IMR-90 (cell line): ENCODE data around the gene FBLN7. TPM values are rescaled to one million over a fixed set of nuclear protein-coding genes. Genes with fewer than 3 reads are reported as not detected.

Source experiments
- ATAC-seq: fragments of 200-7000 bp; cut with Tn5 transposase; 2 replicates; pipeline ENCODE4 v1.9.1; 2020; ENCODE audit warnings: low read depth, mild to moderate bottlenecking, moderate library complexity
- BruUV-seq: library from RNA; stranded (reverse); fragments of 400-500 nt; replicated peaks from 2 replicates; lab custom pipeline; 2021; lab: Mats Ljungman, UMichigan
- CTCF ChIA-PET: fragments of 300-600 bp; formaldehyde crosslinking; extraction: SDS; loops from one replicate; lab custom pipeline; 2021; ENCODE audit warnings: antibody characterized with exemption; lab: Yijun Ruan, JAX
- POLR2A ChIA-PET: fragments of 300-600 bp; sonication (Branson Sonifier 250); formaldehyde crosslinking; loops from one replicate; lab custom pipeline; 2022; ENCODE audit warnings: antibody characterized with exemption; ENCODE audit not compliant: unreplicated experiment; lab: Charles Lee
- DNase-seq: peaks from one replicate; pipeline ENCODE4 v3.0.0; 2013
- H2AFZ ChIP-seq: replicated peaks from 2 replicates; pipeline ENCODE3; 2013; ENCODE audit warnings: low read length, mild to moderate bottlenecking; ENCODE audit not compliant: poor library complexity
- H2AK5ac ChIP-seq: 2 replicates; pipeline ENCODE4 v1.6.1; 2013; ENCODE audit warnings: low read depth, low read length, inconsistent platforms
- H2AK9ac ChIP-seq: replicated peaks from 2 replicates; pipeline ENCODE3; 2013; ENCODE audit warnings: mild to moderate bottlenecking, low read depth, low read length, moderate library complexity; ENCODE audit not compliant: poor library complexity
- H2BK120ac ChIP-seq: 2 replicates; pipeline ENCODE4 v1.6.1; 2013; ENCODE audit warnings: low read depth, low read length, inconsistent platforms
- H2BK15ac ChIP-seq: 3 replicates; pipeline ENCODE4 v1.6.1; 2013; ENCODE audit warnings: low read depth, low read length, inconsistent platforms
- H2BK20ac ChIP-seq: 2 replicates; pipeline ENCODE4 v1.6.1; 2013; ENCODE audit warnings: low read depth, mild to moderate bottlenecking, inconsistent platforms, low read length, moderate library complexity
- H2BK5ac ChIP-seq: 2 replicates; pipeline ENCODE4 v1.6.1; 2013; ENCODE audit warnings: mild to moderate bottlenecking, low read depth, low read length, inconsistent platforms; ENCODE audit not compliant: poor library complexity, severe bottlenecking
- H3K14ac ChIP-seq: replicated peaks from 2 replicates; pipeline ENCODE4 v1.6.1; 2013; ENCODE audit warnings: low read depth, low read length, inconsistent platforms
- H3K18ac ChIP-seq: 2 replicates; pipeline ENCODE4 v1.6.1; 2013; ENCODE audit warnings: low read depth, low read length, control low read depth
- H3K23ac ChIP-seq: 2 replicates; pipeline ENCODE4 v1.6.1; 2013; ENCODE audit warnings: low read depth, low read length, inconsistent platforms
- H3K27ac ChIP-seq: 2 replicates; pipeline ENCODE4 v1.5.1; 2013; ENCODE audit warnings: mild to moderate bottlenecking, control low read depth, low read length; ENCODE audit not compliant: insufficient read depth
- H3K27me3 ChIP-seq: 2 replicates; pipeline ENCODE4 v1.6.1; 2013; ENCODE audit warnings: low read length; ENCODE audit not compliant: control insufficient read depth, insufficient read depth
- H3K36me3 ChIP-seq: 2 replicates; pipeline ENCODE4 v1.6.1; 2013; ENCODE audit warnings: low read length, mixed read lengths; ENCODE audit not compliant: control insufficient read depth, insufficient read depth
- H3K4ac ChIP-seq: 2 replicates; pipeline ENCODE4 v1.6.1; 2013; ENCODE audit warnings: low read depth, low read length, inconsistent platforms
- H3K4me1 ChIP-seq: 2 replicates; pipeline ENCODE4 v1.6.1; 2013; ENCODE audit warnings: low read length, mixed read lengths; ENCODE audit not compliant: control insufficient read depth, insufficient read depth
- H3K4me2 ChIP-seq: 2 replicates; pipeline ENCODE4 v1.6.1; 2013; ENCODE audit warnings: low read depth, mild to moderate bottlenecking, control low read depth, low read length, moderate library complexity
- H3K4me3 ChIP-seq: 2 replicates; pipeline ENCODE4 v1.5.1; 2013; ENCODE audit warnings: low read depth, mild to moderate bottlenecking, control low read depth, low read length, moderate library complexity; ENCODE audit not compliant: insufficient read depth
- H3K56ac ChIP-seq: 2 replicates; pipeline ENCODE4 v1.6.1; 2013; ENCODE audit warnings: low read length, inconsistent platforms; ENCODE audit not compliant: insufficient read depth; ENCODE audit errors: extremely low read depth
- H3K79me1 ChIP-seq, 2 experiments: 2 replicates each; pipeline ENCODE4 v1.6.1; 2013; ENCODE audit warnings: low read length in 2 of 2, inconsistent platforms in 1 of 2, low read depth in 1 of 2
- H3K9ac ChIP-seq: 2 replicates; pipeline ENCODE4 v1.6.1; 2013; ENCODE audit warnings: low read depth, low read length, control low read depth
- H3K9me1 ChIP-seq: 2 replicates; pipeline ENCODE4 v1.6.1; 2013; ENCODE audit warnings: low read length, inconsistent platforms; ENCODE audit not compliant: insufficient read depth
- H3K9me3 ChIP-seq: 2 replicates; pipeline ENCODE4 v1.6.1; 2013; ENCODE audit warnings: low read length; ENCODE audit not compliant: control insufficient read depth, insufficient read depth
- H4K20me1 ChIP-seq: 2 replicates; pipeline ENCODE4 v1.6.1; 2013; ENCODE audit warnings: low read length, inconsistent platforms; ENCODE audit not compliant: insufficient read depth
- H4K5ac ChIP-seq: 2 replicates; pipeline ENCODE4 v1.6.1; 2013; ENCODE audit warnings: mild to moderate bottlenecking, low read depth, low read length, control low read depth
- H4K8ac ChIP-seq, 2 experiments: 2 replicates each; pipeline ENCODE4 v1.6.1; 2013; ENCODE audit warnings: low read depth in 2 of 2, low read length in 2 of 2, control low read depth in 1 of 2, inconsistent platforms in 1 of 2
- H4K91ac ChIP-seq: 2 replicates; pipeline ENCODE4 v1.6.1; 2013; ENCODE audit warnings: low read depth, low read length, inconsistent platforms; ENCODE audit not compliant: insufficient read depth
- BHLHE40 ChIP-seq: fragments of 150-350 bp; IDR thresholded peaks from 2 replicates; pipeline ENCODE4 v1.6.1; 2016; ENCODE audit warnings: mild to moderate bottlenecking, low read depth, low read length
- CEBPB ChIP-seq: IDR thresholded peaks from 2 replicates; pipeline ENCODE4 v1.6.1; 2012; ENCODE audit warnings: low read depth, low read length, improper control_type of control experiment
- ELK1 ChIP-seq: fragments of 150-350 bp; IDR thresholded peaks from 2 replicates; pipeline ENCODE4 v1.6.1; 2016; ENCODE audit warnings: low read depth, mild to moderate bottlenecking, low read length, moderate library complexity, borderline replicate concordance
- FOS ChIP-seq: fragments of 150-350 bp; IDR thresholded peaks from 2 replicates; pipeline ENCODE4 v1.6.1; 2016; ENCODE audit warnings: low read depth, low read length
- MXI1 ChIP-seq: IDR thresholded peaks from 2 replicates; pipeline ENCODE4 v1.6.1; 2012; ENCODE audit warnings: low read depth, mild to moderate bottlenecking, low read length, moderate library complexity, borderline replicate concordance
- RFX5 ChIP-seq: IDR thresholded peaks from 2 replicates; pipeline ENCODE4 v1.8.0; 2012; ENCODE audit warnings: low read depth, mild to moderate bottlenecking, low read length, moderate library complexity
- WGBS, 2 experiments: methylation state at CpG; one replicate each; pipeline versions ENCODE4 v1.1.5 to v1.1.7; 2013; ENCODE audit warnings: missing lambda C conversion rate in 2 of 2; ENCODE audit not compliant: insufficient read length in 1 of 2; ENCODE audit errors: extremely low coverage in 2 of 2; 5-methylcytosine and 5-hydroxymethylcytosine counted together
- dilution Hi-C: fragments of 300-500 bp; cut with HindIII; formaldehyde crosslinking; loops from one replicate; pipeline ENCODE4 v1.14.3; 2018; ENCODE audit warnings: low sequenced_read_pairs; ENCODE audit not compliant: unreplicated experiment
- in situ Hi-C: fragments of 300-500 bp; cut with MboI; formaldehyde crosslinking; loops from 3 replicates; pipeline ENCODE4 v1.14.3; 2019; ENCODE audit warnings: low sequenced_read_pairs, inconsistent platforms, mixed read lengths
- intact Hi-C: fragments of 100-400 bp; cut with micrococcal nuclease; formaldehyde crosslinking; loops from 2 replicates; pipeline ENCODE4 v1.10.0; 2022
- polyA plus RNA-seq, 3 experiments: library from polyadenylated mRNA; depleted of rRNA; stranded (reverse); fragments of >200 nt; gene quantifications; 2 replicates each; pipeline ENCODE4 v1.2.3, GENCODE V29; 2012; ENCODE audit warnings: low replicate concordance in 1 of 3
- total RNA-seq: library from RNA; depleted of rRNA; stranded (reverse); fragments of >200 nt; gene quantifications from 2 replicates; pipeline ENCODE4 v1.2.3, GENCODE V29; 2012
- TF ChIP-seq, protein P1 (sequence below): fragments of 150-350 bp; IDR thresholded peaks from 2 replicates; pipeline ENCODE4 v1.6.1; 2017; ENCODE audit warnings: mild to moderate bottlenecking, antibody characterized with exemption, low read length, low read depth

FBLN7 gene
- total and polyA plus RNA-seq, 2 of the 4 experiments (the other 2 are of a cell fraction): 0.18 to 1.2 TPM

- Histone ChIP-seq H3K9me1 (no peaks in the 10 kb centered on the region), H3K4me2 (no peak overlapping the region), H2AK5ac (no peak overlapping the region), H4K91ac (no peak overlapping the region), H3K27ac (no peak overlapping the region), H3K9me3 (no peaks in the 10 kb centered on the region), H2BK5ac (no peak overlapping the region), H3K14ac (no peak overlapping the region), H2AFZ (no peak overlapping the region), H4K5ac (no peak overlapping the region), H2BK20ac (no peak overlapping the region), H3K27me3 (no peaks in the 10 kb centered on the region; the same call in 1 of the 2 replicates), H3K23ac (no peak overlapping the region), H4K20me1 (no peaks in the 10 kb centered on the region), H3K79me1 (no peaks in the 10 kb centered on the region; a peak in 1 of 4 replicates), H3K36me3 (no peaks in the 10 kb centered on the region), H3K18ac (no peak overlapping the region), H4K8ac (no peak overlapping the region), H3K9ac (no peak overlapping the region), H3K4me1 (no peaks in the 10 kb centered on the region), H3K4ac (no peak overlapping the region), H2BK120ac (no peak overlapping the region), H3K56ac (no peak overlapping the region), H2BK15ac (no peak overlapping the region), H3K4me3 (no peak overlapping the region), H2AK9ac (peak overlapping the region; percentile 62)
- ATAC-seq: no peak
- WGBS, 2 experiments: 86% methylated on average over 2 of the region's 14 CpGs; no CpG with 5 or more reads in 1 of the 2 experiments
- ChIA-PET POLR2A (no interaction called here), CTCF (no interaction called here)
- dilution Hi-C loops: no loop called here
- TF ChIP-seq BHLHE40: no peak
- TF ChIP-seq ELK1: no peak
- no peak for TF ChIP-seq MXI1
- TF ChIP-seq CEBPB: no peak
- no peak for TF ChIP-seq FOS
- no peak for TF ChIP-seq RFX5
- TF ChIP-seq, protein P1, sequence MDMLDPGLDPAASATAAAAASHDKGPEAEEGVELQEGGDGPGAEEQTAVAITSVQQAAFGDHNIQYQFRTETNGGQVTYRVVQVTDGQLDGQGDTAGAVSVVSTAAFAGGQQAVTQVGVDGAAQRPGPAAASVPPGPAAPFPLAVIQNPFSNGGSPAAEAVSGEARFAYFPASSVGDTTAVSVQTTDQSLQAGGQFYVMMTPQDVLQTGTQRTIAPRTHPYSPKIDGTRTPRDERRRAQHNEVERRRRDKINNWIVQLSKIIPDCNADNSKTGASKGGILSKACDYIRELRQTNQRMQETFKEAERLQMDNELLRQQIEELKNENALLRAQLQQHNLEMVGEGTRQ: no peak
- no peak for DNase-seq
- intact Hi-C loops: no loop called here
- in situ Hi-C loops: no loop called here
- BruUV-seq: no TSS peak
Measured at GRCh38 chr2:112166806-112167499, 28.8 kb downstream of the FBLN7 start.
